Upper lobe of left lung (tissue), 4 donors: Measurements from ENCODE around the gene EIF2B5.

Experiments
- CTCF ChIP-seq, 6 experiments: fragments of 450-650 bp in 4 of 6; fragments of 200-600 bp in 2 of 6; sonication (generic) in 2 of 6; IDR thresholded peaks; one replicate each; pipeline ENCODE4 v1.5.1; 2016 to 2019; ENCODE audit warnings: antibody characterized with exemption in 6 of 6
- EP300 ChIP-seq, 4 donors: sonication (generic); formaldehyde crosslinking; IDR thresholded peaks; one replicate each; pipeline ENCODE4 v1.5.1; 2017; ENCODE audit warnings: antibody characterized with exemption in 4 of 4, control low read depth in 2 of 4
- POLR2A ChIP-seq, 4 donors: fragments of 450-650 bp; IDR thresholded peaks; one replicate each; pipeline ENCODE4 v1.5.1; 2016 to 2017; ENCODE audit warnings: antibody characterized with exemption in 4 of 4, mild to moderate bottlenecking in 2 of 4

- no peak for TF ChIP-seq EP300 (IDR thresholded peaks at IDR 0.05)
- no peak for TF ChIP-seq CTCF (IDR thresholded peaks at IDR 0.05)
- TF ChIP-seq POLR2A (IDR thresholded peaks at IDR 0.05) = no peak
These were observed 35.1 kb upstream of the EIF2B5 start for GRCh38 chr3:184099806-184100686.
